Activated naive CD8-positive, alpha-beta T cell treated with anti-CD3 and anti-CD28 coated beads, Interleukin-2, amount 10 ng/mL, durations not matched to agents 7 days and 5 days (primary cell): Measurements from ENCODE around the gene C16orf82. TPM values are rescaled to one million over a fixed set of nuclear protein-coding genes. Genes with fewer than 3 reads are reported as not detected.

ENCODE experiments used
- ATAC-seq: fragments of 150-1000 bp; cut with Tn5 transposase; one replicate; pipeline ENCODE4 v1.10.0; 2021; ENCODE audit warnings: low read depth, moderate library complexity
- POLR2A ChIA-PET: fragments of 350-600 bp; sonication (Branson Sonifier 250); formaldehyde crosslinking; loops from one replicate; lab custom pipeline; 2021; ENCODE audit warnings: antibody characterized with exemption; lab: Charles Lee
- DNase-seq: peaks from one replicate; pipeline ENCODE4 v3.0.0; 2021
- H3K27ac Mint-ChIP-seq: one replicate; pipeline ENCODE4 v1.8.0; 2022; ENCODE audit warnings: mild to moderate bottlenecking, mixed read lengths
- H3K27me3 Mint-ChIP-seq: one replicate; pipeline ENCODE4 v1.8.0; 2022; ENCODE audit warnings: mild to moderate bottlenecking, moderate library complexity, mixed read lengths
- H3K36me3 Mint-ChIP-seq: one replicate; pipeline ENCODE4 v1.8.0; 2021; ENCODE audit warnings: mild to moderate bottlenecking, mixed read lengths
- H3K4me1 Mint-ChIP-seq: one replicate; pipeline ENCODE4 v1.8.0; 2021; ENCODE audit warnings: mixed read lengths
- H3K4me3 Mint-ChIP-seq: one replicate; pipeline ENCODE4 v1.8.0; 2022; ENCODE audit warnings: mild to moderate bottlenecking, moderate library complexity, mixed read lengths
- H3K9me3 Mint-ChIP-seq: one replicate; pipeline ENCODE4 v1.8.0; 2021; ENCODE audit warnings: mixed read lengths
- total RNA-seq, 2 experiments: library from RNA; stranded (reverse); gene quantifications; one replicate each; pipeline ENCODE4 v1.2.3, GENCODE V29; 2021

Gene C16orf82
- total RNA-seq, 2 experiments from 2014 or later: not detected

DNA sequence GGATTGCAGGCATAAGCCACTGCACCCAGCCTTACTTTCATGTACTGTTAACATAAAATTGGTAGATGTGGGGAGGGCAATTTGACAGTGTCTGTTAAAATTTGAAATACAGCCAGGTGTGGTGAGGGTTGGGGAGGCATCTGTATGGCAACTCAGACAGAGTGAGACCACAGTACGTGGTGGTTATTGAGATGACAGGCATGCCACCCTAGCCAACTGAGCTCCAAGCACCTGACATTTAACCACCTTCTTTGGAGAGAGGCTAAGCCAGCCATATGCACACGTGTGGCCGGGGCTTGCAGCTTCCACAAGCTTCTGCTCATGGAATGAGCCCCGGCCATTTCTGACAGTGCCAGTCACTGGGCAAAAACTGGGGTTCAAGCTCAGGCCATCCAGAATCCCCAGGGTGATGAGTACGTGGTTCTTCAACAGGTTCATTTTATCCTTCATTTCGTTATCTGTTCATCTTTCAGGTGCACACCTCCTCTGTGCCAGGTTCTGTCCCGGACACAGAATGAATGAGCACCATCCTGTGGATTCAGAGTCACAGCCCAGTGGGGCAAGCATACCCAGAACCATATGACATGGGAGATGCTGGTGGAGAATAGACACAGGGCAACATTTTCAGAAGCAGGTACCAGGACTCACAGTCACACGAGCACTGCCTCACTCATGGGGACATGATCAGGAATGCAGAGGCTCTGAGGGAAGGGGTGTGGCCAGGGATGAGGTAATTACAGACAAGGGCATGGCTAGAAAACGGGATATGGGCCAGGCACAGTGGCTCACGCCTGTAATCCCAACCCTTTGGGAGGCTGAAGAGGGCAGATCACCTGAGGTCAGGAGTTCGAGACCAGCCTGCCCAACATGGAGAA, 36.2 kb downstream of the C16orf82 start:
- H3K4me3 Mint-ChIP-seq: no peak overlapping the region
- ATAC-seq: no peak
- H3K4me1 Mint-ChIP-seq: peaks cover 1% of the 10 kb centered on the region
- DNase-seq: no peak
- H3K36me3 Mint-ChIP-seq: no peaks in the 10 kb centered on the region
- no peak overlapping the region for H3K27ac Mint-ChIP-seq
- POLR2A ChIA-PET: no interaction called here
- peaks cover 3% of the 10 kb centered on the region for H3K9me3 Mint-ChIP-seq
- peaks cover 6% of the 10 kb centered on the region for H3K27me3 Mint-ChIP-seq

DNA sequence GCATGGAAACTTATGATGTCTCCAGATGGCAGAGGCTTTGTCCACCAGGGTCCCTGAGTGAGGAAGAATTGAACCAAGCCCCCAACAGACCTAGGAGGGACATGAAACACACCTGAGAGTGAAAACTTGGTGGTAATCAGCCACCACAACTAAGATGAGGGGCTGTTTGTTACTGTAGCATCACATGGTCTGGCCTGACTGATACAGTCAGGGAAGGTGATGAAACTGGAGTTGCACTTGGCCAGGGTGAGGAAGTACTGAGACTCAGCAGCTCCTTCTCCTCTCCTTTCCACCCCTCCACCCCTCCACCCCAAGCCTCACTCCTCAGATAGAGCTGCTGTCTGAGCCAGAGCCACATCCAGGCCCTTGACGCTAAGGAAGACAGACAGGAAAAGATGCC, 37.2 kb downstream of the C16orf82 start:
- DNase-seq: no peak
- POLR2A ChIA-PET: no interaction called here
- peaks cover 3% of the 10 kb centered on the region for H3K9me3 Mint-ChIP-seq
- H3K27me3 Mint-ChIP-seq: peaks cover 7% of the 10 kb centered on the region
- H3K36me3 Mint-ChIP-seq: no peaks in the 10 kb centered on the region
- H3K27ac Mint-ChIP-seq: no peak overlapping the region
- peaks cover 1% of the 10 kb centered on the region for H3K4me1 Mint-ChIP-seq
- H3K4me3 Mint-ChIP-seq: no peak overlapping the region
- ATAC-seq: no peak

DNA sequence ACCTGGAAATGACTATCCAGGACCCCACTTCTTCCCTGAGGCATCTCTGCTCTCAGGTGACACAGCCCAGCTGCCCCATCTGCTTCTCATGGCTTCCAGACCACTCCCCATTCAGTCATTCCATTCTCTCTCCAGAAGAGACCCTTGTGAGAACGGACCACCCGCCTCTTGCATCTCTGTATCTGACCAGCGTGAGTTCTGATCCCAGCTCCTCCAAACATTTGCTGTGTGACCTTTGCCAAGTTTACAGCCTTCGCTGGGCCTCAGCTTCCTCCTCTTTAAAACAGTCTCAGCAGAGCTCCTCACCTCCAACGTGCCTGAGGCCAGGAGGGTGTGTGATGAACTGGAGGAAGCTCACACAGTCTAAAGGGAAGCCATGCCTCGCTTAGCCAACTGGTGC, 39.6 kb downstream of the C16orf82 start:
- Mint-ChIP-seq H3K9me3 (no peaks in the 10 kb centered on the region), H3K36me3 (no peaks in the 10 kb centered on the region), H3K27me3 (peaks cover 8% of the 10 kb centered on the region), H3K4me3 (no peak overlapping the region), H3K4me1 (peaks cover 5% of the 10 kb centered on the region), H3K27ac (no peak overlapping the region)
- ATAC-seq: no peak
- DNase-seq: no peak
- POLR2A ChIA-PET: no interaction called here

DNA sequence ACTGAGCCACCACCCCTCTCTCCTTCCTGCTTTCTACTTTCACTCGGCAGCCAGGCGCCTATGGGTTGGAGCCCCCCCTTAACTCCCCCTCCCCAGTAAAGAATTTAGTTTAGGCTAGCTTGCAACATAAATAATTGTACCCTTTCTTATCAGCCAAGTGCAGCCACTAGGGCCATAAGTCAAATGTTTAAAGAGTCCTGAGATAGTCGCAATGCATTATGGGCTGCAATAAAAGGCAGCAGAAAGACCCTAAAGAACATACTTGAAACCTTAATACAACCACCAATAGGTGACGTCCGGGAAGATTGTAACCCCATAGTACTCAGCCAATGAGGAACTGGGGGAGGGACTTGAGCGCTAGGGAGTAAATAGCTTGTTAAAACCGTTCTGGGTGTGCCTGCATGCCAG, 40.5 kb downstream of the C16orf82 start:
- H3K27me3 Mint-ChIP-seq: peaks cover 8% of the 10 kb centered on the region
- POLR2A ChIA-PET: no interaction called here
- no peak for ATAC-seq
- H3K4me3 Mint-ChIP-seq: no peak overlapping the region
- no peak overlapping the region for H3K27ac Mint-ChIP-seq
- no peaks in the 10 kb centered on the region for H3K9me3 Mint-ChIP-seq
- H3K4me1 Mint-ChIP-seq: peaks cover 5% of the 10 kb centered on the region
- DNase-seq: no peak
- H3K36me3 Mint-ChIP-seq: no peaks in the 10 kb centered on the region

DNA sequence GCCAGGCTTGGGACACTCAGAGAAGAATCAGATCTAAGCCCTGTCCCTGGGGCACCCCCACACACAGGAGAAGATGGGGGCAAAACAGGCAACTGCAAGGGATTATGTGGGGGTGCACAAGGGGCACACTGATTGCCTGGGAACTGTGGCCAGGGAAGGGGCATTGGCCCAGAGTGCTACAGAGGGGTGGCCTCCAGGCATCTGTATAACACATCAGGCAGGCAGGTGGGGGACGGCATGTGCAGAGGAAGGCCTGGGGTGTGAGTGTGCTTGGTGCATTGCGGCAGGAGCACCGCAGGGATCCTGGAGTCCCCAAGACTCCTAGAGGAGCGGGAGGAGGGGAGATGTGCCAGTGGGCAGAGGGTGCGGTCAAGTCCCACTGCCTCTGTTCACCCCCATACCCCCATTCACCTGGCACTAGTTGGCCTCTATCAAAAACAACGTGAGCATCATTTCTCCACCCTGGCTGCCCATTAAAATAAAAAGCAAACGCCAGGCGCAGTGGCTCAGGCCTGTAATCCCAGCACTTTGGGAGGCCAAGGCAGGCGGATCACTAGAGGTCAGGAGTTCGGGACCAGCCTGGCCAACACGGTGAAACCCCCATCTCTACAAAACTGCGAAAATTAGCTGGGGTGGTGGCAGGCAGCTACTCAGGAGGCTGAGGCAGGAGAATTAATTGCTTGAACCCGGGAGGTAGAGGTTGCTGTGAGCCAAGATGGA, 41.5 kb downstream of the C16orf82 start:
- H3K36me3 Mint-ChIP-seq: no peaks in the 10 kb centered on the region
- no peak for ATAC-seq
- POLR2A ChIA-PET: no interaction called here
- no peak overlapping the region for H3K27ac Mint-ChIP-seq
- H3K27me3 Mint-ChIP-seq: peaks cover 11% of the 10 kb centered on the region
- no peak overlapping the region for H3K4me3 Mint-ChIP-seq
- H3K9me3 Mint-ChIP-seq: no peaks in the 10 kb centered on the region
- DNase-seq: no peak
- peaks cover 5% of the 10 kb centered on the region for H3K4me1 Mint-ChIP-seq

DNA sequence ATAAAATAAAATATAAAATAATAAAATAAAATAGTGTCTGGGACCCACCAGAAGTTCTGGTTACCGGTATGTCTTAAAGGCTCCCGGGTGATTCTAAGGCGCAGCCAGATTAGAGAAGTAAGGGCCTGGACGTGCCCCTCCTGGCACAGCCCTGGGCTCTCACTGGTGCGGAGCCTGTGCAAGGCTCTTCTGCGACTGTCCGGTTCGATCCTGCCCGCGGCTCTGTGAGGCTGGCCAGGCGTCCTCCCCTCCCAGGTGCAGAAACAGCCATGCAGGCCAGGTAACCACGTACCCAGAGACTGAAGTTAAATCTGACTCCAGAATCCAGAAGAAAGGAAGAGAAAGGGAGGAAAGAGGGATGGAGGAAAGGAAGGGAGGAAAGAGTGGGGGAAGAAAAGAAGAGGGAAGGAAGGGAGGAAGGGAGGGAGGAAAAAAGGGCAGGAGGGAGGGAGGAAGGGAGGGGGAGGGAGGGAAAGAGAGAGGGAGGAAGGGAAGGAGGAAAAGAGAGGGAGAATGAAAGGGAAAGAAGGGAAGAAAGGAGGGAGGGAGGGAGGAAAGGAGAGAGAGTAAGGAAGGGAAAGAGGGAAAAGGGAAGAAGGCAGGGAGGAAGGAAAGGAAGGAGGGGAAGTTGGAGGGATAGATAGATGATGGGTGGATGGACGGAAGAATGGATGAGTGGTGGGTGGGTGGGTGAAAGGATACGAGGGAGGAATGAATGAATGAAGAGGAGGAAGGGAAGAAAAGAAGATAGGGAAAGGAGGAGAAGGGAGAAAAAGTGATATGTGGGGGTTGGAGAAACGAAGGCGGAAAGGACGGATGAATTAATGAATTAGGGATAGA, 42.3 kb downstream of the C16orf82 start:
- POLR2A ChIA-PET: no interaction called here
- Mint-ChIP-seq H3K4me3 (peak overlapping the region; percentile 76), H3K4me1 (peaks cover 5% of the 10 kb centered on the region), H3K27me3 (peaks cover 11% of the 10 kb centered on the region), H3K27ac (peak overlapping the region; percentile 49), H3K36me3 (no peaks in the 10 kb centered on the region), H3K9me3 (no peaks in the 10 kb centered on the region)
- ATAC-seq (no peak), DNase-seq (no peak)

DNA sequence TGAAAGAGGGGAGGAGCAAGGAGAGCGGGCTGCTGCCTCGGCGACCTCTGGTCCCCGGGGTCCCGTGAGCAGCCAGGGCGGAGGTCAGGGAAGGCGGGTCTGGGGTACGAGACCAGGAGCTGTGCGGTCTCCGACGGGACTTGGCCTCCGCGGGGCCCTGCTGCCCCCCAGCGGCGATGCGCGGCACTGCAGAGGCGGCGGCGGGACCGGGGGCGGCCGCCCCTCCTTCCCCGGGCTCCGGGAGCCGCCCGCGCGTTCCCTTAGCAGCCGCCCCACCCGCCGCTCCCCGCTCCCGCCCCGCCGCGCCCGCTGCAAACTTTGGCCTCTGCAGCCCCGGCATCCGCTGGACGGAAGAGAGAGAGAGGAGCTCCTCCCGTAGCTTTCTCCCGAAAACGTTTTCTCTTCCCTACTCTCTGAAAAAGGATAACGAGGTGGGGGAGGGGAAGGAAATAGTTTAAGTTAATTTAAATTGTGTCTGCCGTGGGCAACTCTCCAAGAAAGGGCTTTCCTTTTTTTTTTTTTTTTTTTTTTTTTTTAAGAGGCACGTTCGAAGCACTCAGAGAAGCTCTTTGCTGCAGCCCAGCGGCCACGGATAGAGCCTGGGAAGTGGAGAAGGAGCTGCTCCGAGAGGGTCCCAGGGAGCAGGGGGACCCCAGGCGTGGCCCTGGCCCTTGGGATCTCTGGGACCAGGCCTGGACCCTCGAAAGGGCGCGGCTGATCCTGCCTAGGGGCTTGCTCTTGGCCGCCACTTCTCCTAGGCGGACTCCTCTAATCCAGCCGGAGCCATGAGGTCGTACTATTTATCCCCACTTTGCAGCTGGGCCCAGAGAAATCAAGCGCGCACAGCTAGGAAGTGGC, 43.2 kb downstream of the C16orf82 start:
- Mint-ChIP-seq H3K4me1 (peaks cover 5% of the 10 kb centered on the region), H3K27ac (peak overlapping the region; percentile 49), H3K27me3 (peaks cover 11% of the 10 kb centered on the region), H3K9me3 (no peaks in the 10 kb centered on the region), H3K36me3 (no peaks in the 10 kb centered on the region), H3K4me3 (peak overlapping the region; percentile 76)
- DNase-seq: peak; percentile 93
- POLR2A ChIA-PET: interaction anchor here (0.5 to 0.7 kb wide), 5 partner anchors 14 to 1934 kb away, joined by 3 to 7 read pairs (median 4); no protein-coding TSS in a partner anchor
- peak; percentile 88 for ATAC-seq

DNA sequence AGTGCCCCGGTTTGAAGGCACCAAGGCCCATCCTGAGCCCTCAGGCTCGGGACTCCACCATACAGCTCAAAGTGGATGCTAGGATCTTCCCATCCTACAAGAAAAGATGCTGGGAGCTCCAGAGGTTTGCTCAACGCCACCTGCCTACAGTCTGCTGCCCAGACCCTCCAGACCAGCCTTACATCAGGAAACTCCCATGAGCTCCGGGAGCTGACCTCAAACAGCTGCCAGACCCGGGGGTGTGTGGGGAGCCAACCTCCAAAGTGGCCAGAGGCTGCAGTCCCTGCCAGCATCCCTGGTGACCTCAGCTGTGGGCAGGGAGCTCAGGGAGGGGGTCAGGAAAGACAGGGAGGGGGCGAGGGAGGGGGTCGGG, 43.8 kb downstream of the C16orf82 start:
- H3K4me1 Mint-ChIP-seq: peaks cover 3% of the 10 kb centered on the region
- H3K36me3 Mint-ChIP-seq: no peaks in the 10 kb centered on the region
- H3K27ac Mint-ChIP-seq: no peak overlapping the region
- no peaks in the 10 kb centered on the region for H3K9me3 Mint-ChIP-seq
- no peak for ATAC-seq
- POLR2A ChIA-PET: interaction anchor here (0.6 to 0.7 kb wide), 4 partner anchors 14 to 1934 kb away, joined by 3 to 7 read pairs (median 4); no protein-coding TSS in a partner anchor
- H3K27me3 Mint-ChIP-seq: peaks cover 11% of the 10 kb centered on the region
- no peak overlapping the region for H3K4me3 Mint-ChIP-seq
- DNase-seq: no peak

DNA sequence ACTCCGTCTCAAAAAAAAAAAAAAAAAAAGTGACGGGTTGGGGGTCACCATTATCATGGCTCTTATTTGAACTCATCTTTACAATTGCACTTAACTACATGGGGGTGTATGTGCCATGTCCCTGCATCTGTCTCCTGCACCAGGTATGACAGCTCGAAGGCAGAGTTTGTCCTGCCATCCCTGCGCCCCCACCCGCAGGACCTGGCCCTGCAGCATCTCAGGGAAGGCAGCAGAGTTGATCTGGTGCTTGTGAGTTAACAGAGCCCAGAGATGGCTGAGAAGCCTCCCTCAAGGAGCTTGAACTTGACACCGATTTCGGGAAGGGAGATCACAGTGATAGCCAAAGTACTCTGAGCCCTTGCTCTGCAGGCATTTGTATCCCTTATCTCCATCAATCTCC, 44.8 kb downstream of the C16orf82 start:
- Mint-ChIP-seq H3K27me3 (peaks cover 11% of the 10 kb centered on the region), H3K9me3 (peaks cover 5% of the 10 kb centered on the region), H3K36me3 (no peaks in the 10 kb centered on the region), H3K4me3 (no peak overlapping the region), H3K27ac (no peak overlapping the region), H3K4me1 (peaks cover 3% of the 10 kb centered on the region)
- POLR2A ChIA-PET: no interaction called here
- DNase-seq (no peak), ATAC-seq (no peak)

DNA sequence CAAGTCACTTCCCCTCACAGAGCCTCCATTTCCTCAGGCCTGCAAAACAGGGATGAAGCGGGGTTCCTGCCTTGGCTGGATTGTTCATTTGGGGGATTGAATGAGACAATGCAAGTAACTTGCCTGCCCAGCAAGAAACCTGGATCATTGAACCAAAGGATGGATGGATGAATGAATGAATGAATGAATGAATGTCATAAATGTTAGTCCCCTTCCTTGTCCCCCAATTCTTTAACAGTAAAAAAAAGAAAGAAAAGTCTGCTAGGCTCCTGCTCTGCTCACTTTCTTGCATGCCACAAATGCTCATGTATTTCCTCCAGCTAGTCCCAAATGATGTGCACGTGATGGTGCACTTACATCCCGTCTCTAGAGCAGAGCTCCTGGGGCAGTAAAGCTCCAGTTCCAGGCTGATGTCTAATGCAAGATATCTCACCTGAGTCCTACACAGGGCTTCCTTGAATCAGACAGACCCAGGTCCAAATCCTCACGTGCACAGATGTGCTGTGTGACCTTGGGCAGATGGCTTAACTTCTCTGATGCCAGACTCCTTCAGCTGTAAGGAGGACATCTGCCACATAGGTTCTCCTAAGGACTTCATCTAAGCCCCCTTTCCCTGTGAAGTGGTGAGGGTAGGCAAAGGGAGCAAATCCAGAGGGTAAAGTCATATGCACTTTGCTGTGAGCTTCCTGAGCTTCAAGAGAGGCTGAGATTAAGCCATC, 45.5 kb downstream of the C16orf82 start:
- no peak overlapping the region for H3K27ac Mint-ChIP-seq
- H3K9me3 Mint-ChIP-seq: peaks cover 6% of the 10 kb centered on the region
- no peak overlapping the region for H3K4me3 Mint-ChIP-seq
- peaks cover 3% of the 10 kb centered on the region for H3K4me1 Mint-ChIP-seq
- H3K27me3 Mint-ChIP-seq: peaks cover 11% of the 10 kb centered on the region
- ATAC-seq (no peak), DNase-seq (no peak)
- POLR2A ChIA-PET: no interaction called here
- no peaks in the 10 kb centered on the region for H3K36me3 Mint-ChIP-seq

DNA sequence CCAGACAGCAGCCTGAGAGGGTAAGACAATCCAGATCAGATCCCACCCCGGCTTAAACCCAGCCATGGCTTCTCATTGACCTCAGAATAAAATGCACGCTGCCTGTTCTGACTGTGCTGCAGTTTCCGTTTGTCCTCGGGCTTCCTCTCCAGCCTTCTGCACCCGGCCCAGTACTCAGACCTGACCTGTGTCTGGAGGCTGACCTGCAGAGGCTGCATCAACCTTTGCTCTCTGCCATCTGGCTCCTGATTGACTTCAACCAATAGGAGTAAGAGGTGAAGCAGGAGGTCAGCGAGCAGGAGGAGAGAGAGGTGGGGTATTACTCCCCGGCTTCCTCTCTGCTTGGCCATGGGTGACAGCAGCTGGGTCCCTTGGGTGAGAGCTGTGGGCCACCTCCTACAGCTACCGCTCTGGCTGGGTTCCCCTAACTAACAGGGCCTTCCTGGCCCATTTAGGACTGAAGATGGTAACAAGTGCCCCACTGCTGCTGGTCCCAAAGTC, 46.7 kb downstream of the C16orf82 start:
- Mint-ChIP-seq H3K27ac (no peak overlapping the region), H3K27me3 (peaks cover 8% of the 10 kb centered on the region), H3K9me3 (peaks cover 6% of the 10 kb centered on the region), H3K4me1 (peaks cover 4% of the 10 kb centered on the region), H3K4me3 (no peak overlapping the region), H3K36me3 (no peaks in the 10 kb centered on the region)
- POLR2A ChIA-PET: no interaction called here
- ATAC-seq (no peak), DNase-seq (no peak)

DNA sequence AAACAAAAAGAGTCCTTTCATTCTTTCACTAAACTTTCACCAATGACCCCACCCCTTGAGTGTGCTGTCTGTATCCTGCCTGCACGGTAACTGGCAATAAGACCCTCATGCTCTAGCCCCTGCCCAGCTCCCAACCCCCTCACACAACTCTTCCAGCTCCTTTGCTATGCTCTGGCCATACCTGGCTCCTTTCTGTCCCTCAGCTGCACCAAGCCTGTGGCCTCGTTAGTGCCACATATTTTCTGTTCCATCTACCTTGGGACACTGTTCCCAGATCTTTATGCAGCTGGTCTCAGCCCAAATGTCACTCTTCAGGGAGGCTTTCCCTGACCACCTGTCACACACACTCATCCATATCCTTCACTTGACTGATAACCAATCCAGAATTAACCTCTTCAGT, 47.3 kb downstream of the C16orf82 start:
- peaks cover 6% of the 10 kb centered on the region for H3K9me3 Mint-ChIP-seq
- H3K4me1 Mint-ChIP-seq: peaks cover 6% of the 10 kb centered on the region
- no peak overlapping the region for H3K27ac Mint-ChIP-seq
- DNase-seq (no peak), ATAC-seq (no peak)
- H3K4me3 Mint-ChIP-seq: no peak overlapping the region
- POLR2A ChIA-PET: no interaction called here
- H3K36me3 Mint-ChIP-seq: no peaks in the 10 kb centered on the region
- H3K27me3 Mint-ChIP-seq: peaks cover 8% of the 10 kb centered on the region
